IPS-NIHi7 (cell line): ENCODE data around the gene RAI14.
A peak's percentile ranks its signal among the peaks of the same experiment; 100 is the strongest.

Source experiments
- DNase-seq: peaks from one replicate; pipeline ENCODE4 v3.0.0; 2012; ENCODE audit warnings: mixed read lengths; ENCODE audit errors: extremely low spot score

The RAI14 gene

GRCh38 chr5:34656001-34656699 is at the start of gene RAI14:
RAI14 (plus strand) TSS chr5:34656328; CDS start chr5:34686920, 30,592 bp downstream.
- peak; percentile 92 for DNase-seq

GRCh38 chr5:34608368-34608767 is 47.8 kb upstream of the RAI14 start:
- DNase-seq, result no peak

- DNase-seq, result no peak
These were observed 47.1 kb upstream of the RAI14 start for GRCh38 chr5:34608859-34609648.

GRCh38 chr5:34609951-34610441 is 46.1 kb upstream of the RAI14 start:
- DNase-seq, result no peak

- no peak for DNase-seq
These were observed 45.6 kb upstream of the RAI14 start for GRCh38 chr5:34610546-34610945.

- no peak for DNase-seq
These were observed 44.4 kb upstream of the RAI14 start for GRCh38 chr5:34611464-34612415.

GRCh38 chr5:34616651-34617050 is 39.5 kb upstream of the RAI14 start:
- no peak for DNase-seq

- no peak for DNase-seq
These were observed 37.6 kb upstream of the RAI14 start for GRCh38 chr5:34618371-34619065.

GRCh38 chr5:34620185-34620584 is 35.9 kb upstream of the RAI14 start:
- no peak for DNase-seq

- no peak for DNase-seq
These were observed 34.6 kb upstream of the RAI14 start for GRCh38 chr5:34621277-34622097.

- DNase-seq, result no peak
These were observed 34.1 kb upstream of the RAI14 start for GRCh38 chr5:34622098-34622400.

GRCh38 chr5:34624691-34625090 is 31.4 kb upstream of the RAI14 start:
- no peak for DNase-seq

- no peak for DNase-seq
These were observed 30.9 kb upstream of the RAI14 start for GRCh38 chr5:34625246-34625645.

GRCh38 chr5:34626036-34626435 is 30.1 kb upstream of the RAI14 start:
- DNase-seq, result no peak

- no peak for DNase-seq
These were observed 29.4 kb upstream of the RAI14 start for GRCh38 chr5:34626751-34627150.

- no peak for DNase-seq
These were observed 28.3 kb upstream of the RAI14 start for GRCh38 chr5:34627794-34628193.

GRCh38 chr5:34628373-34628772 is 27.8 kb upstream of the RAI14 start:
- no peak for DNase-seq

- no peak for DNase-seq
These were observed 25.5 kb upstream of the RAI14 start for GRCh38 chr5:34630596-34630995.

GRCh38 chr5:34632807-34633422 is 23.2 kb upstream of the RAI14 start:
- no peak for DNase-seq
